SU-DHL-6 (cell line): ENCODE measurements around the gene RAD51B.

ENCODE experiments used
- CTCF ChIP-seq: fragments of 200-600 bp; sonication (generic); IDR thresholded peaks from one replicate; pipeline ENCODE4 v1.5.1; 2017; ENCODE audit warnings: antibody characterized with exemption, mild to moderate bottlenecking, low read length, moderate library complexity; ENCODE audit not compliant: insufficient read depth, poor library complexity, severe bottlenecking
- EZH2phosphoT487 ChIP-seq: fragments of 200-600 bp; sonication (generic), shearing (Covaris generic); conservative IDR thresholded peaks from 2 replicates; pipeline ENCODE4 v1.6.1; 2018; ENCODE audit warnings: mild to moderate bottlenecking, antibody characterized with exemption, low read length, moderate library complexity, mixed read lengths

DNA sequence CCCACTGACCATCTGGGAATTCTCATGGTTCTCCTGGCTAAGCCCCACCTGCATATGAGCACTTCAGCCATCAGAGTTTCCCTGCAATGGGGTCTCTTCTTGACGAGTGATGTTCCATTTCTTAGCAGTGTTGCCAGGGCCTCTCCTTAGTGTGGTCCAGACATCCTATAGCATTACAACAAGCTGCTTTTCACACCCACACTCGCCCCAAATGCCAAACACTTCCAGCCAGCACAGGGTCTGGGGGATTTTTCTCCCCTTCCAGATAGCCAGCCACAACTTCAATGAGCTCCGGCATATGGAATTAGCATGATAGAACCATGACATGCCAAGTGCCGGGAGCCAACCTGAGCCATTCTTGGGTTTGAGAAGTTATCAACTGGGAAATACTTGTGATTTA lies 705.9 kb downstream of the RAD51B start:
- no peak for TF ChIP-seq CTCF
- TF ChIP-seq EZH2phosphoT487: no peak
